Naive thymus-derived CD4-positive, alpha-beta T cell (primary cell): ENCODE data around the gene SPG7. TPM values are rescaled to one million over a fixed set of nuclear protein-coding genes. Genes with fewer than 3 reads are reported as not detected.

Experiments
- ATAC-seq: fragments of 150-1000 bp; cut with Tn5 transposase; 2 replicates; pipeline ENCODE4 v1.10.0; 2021; ENCODE audit warnings: mild to moderate bottlenecking, moderate library complexity
- CTCF ChIA-PET: fragments of 350-600 bp; sonication (Branson Sonifier 250); formaldehyde crosslinking; loops from one replicate; lab custom pipeline; 2021; ENCODE audit warnings: antibody characterized with exemption; lab: Charles Lee
- POLR2A ChIA-PET: fragments of 350-600 bp; sonication (Branson Sonifier 250); formaldehyde crosslinking; loops from one replicate; lab custom pipeline; 2021; ENCODE audit warnings: antibody characterized with exemption, inconsistent platforms; lab: Charles Lee
- DNase-seq, 9 donors: peaks; one replicate each; pipeline versions ENCODE4 v3.0.0 to v3.0.0-alpha.2; 2020 to 2022; ENCODE audit warnings: mixed read lengths in 1 of 9
- H3K27ac ChIP-seq: one replicate; pipeline ENCODE4 v1.7.0; 2013; ENCODE audit warnings: mild to moderate bottlenecking, low read depth, low read length, moderate library complexity
- H3K27me3 ChIP-seq, 2 donors: one replicate each; pipeline ENCODE4 v1.7.0; 2013; ENCODE audit warnings: low read length in 2 of 2, mild to moderate bottlenecking in 2 of 2, moderate library complexity in 2 of 2; ENCODE audit not compliant: control insufficient read depth in 2 of 2, insufficient read depth in 2 of 2
- H3K36me3 ChIP-seq, 3 experiments: 1 replicate in 2 of 3; 2 replicates in 1 of 3; pipeline ENCODE4 v1.7.0; 2013; ENCODE audit warnings: low read length in 3 of 3, mild to moderate bottlenecking in 3 of 3, moderate library complexity in 1 of 3; ENCODE audit not compliant: insufficient read depth in 3 of 3, control insufficient read depth in 2 of 3
- H3K4me1 ChIP-seq, 2 donors: one replicate each; pipeline ENCODE4 v1.7.0; 2013; ENCODE audit warnings: low read length in 2 of 2, mild to moderate bottlenecking in 2 of 2, moderate library complexity in 1 of 2; ENCODE audit not compliant: control insufficient read depth in 2 of 2, insufficient read depth in 2 of 2
- H3K4me3 ChIP-seq: 2 replicates; pipeline ENCODE4 v1.7.0; 2013; ENCODE audit warnings: mild to moderate bottlenecking, low read length
- H3K9me3 ChIP-seq, 3 experiments: 1 replicate in 2 of 3; 2 replicates in 1 of 3; pipeline ENCODE4 v1.7.0; 2013; ENCODE audit warnings: low read length in 3 of 3; ENCODE audit not compliant: control insufficient read depth in 2 of 3
- H3K27ac Mint-ChIP-seq, 9 donors: one replicate each; pipeline ENCODE4 v1.8.0; 2020 to 2022; ENCODE audit warnings: mixed read lengths in 9 of 9, mild to moderate bottlenecking in 8 of 9, moderate library complexity in 5 of 9, inconsistent platforms in 2 of 9
- H3K27me3 Mint-ChIP-seq, 5 donors: one replicate each; pipeline ENCODE4 v1.8.0; 2021 to 2022; ENCODE audit warnings: mixed read lengths in 5 of 5, mild to moderate bottlenecking in 1 of 5
- H3K36me3 Mint-ChIP-seq, 5 donors: one replicate each; pipeline ENCODE4 v1.8.0; 2020 to 2022; ENCODE audit warnings: mixed read lengths in 5 of 5, mild to moderate bottlenecking in 3 of 5, inconsistent platforms in 1 of 5
- H3K4me1 Mint-ChIP-seq, 7 donors: one replicate each; pipeline ENCODE4 v1.8.0; 2020 to 2022; ENCODE audit warnings: mixed read lengths in 7 of 7, mild to moderate bottlenecking in 3 of 7, inconsistent platforms in 1 of 7
- H3K4me3 Mint-ChIP-seq, 10 donors: one replicate each; pipeline ENCODE4 v1.8.0; 2020 to 2022; ENCODE audit warnings: mild to moderate bottlenecking in 10 of 10, mixed read lengths in 10 of 10, moderate library complexity in 6 of 10, inconsistent platforms in 2 of 10
- H3K9me3 Mint-ChIP-seq, 11 donors: one replicate each; pipeline ENCODE4 v1.8.0; 2020 to 2022; ENCODE audit warnings: mixed read lengths in 11 of 11, mild to moderate bottlenecking in 4 of 11, inconsistent platforms in 1 of 11, moderate library complexity in 1 of 11
- intact Hi-C, 2 donors: fragments of 100-400 bp; cut with micrococcal nuclease; formaldehyde crosslinking; loops; one replicate each; pipeline ENCODE4 v1.15.1; 2023
- polyA plus RNA-seq, 2 donors: library from polyadenylated mRNA; unstranded; fragments of 300-500 nt; fragmentation: Illumina TruSeq; gene quantifications; one replicate each; pipeline ENCODE4 v1.2.3, GENCODE V29; 2021
- total RNA-seq, 6 experiments: library from RNA in 5 of 6; stranded (reverse) in 5 of 6; gene quantifications; 1 replicate in 5 of 6; 2 replicates in 1 of 6; pipeline ENCODE4 v1.2.3 and lab custom pipeline; 2021 to 2026

SPG7 gene
- total and polyA plus RNA-seq, 7 experiments from 2014 or later: 48.6 to 181 (median 151) TPM

DNA sequence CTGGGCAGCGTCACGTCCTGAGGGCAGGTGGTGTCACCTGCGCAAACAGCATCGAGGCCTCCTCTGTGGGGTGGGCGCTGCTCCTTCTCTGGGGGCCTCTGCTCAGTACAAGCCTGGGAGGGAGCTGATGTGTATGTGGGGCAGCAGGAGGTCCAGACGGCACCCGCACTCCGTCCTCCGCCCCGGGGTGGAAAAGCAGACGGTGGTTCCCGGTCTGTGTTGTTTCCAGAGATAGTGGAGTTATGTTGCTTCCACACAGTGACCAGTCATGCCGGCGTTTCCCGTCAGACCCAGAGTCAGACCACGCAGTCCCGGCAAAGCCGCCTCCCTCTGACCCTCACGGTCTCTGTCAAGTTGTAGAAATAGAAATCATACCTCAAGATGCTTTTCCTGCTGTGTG, 38.6 kb downstream of the SPG7 start:
- peaks cover 0 to 60% (median 11%) of the 10 kb centered on the region in 3 experiments for H3K36me3 ChIP-seq
- Mint-ChIP-seq H3K36me3 (peaks cover 5 to 27% (median 9%) of the 10 kb centered on the region in 5 donors), H3K27me3 (no peaks in the 10 kb centered on the region), H3K4me1 (peaks cover 13 to 31% (median 19%) of the 10 kb centered on the region in 7 donors), H3K9me3 (no peaks in the 10 kb centered on the region), H3K27ac (peak overlapping the region in 1 of 9 donors; percentile 72), H3K4me3 (no peak overlapping the region)
- CTCF ChIA-PET: no interaction called here
- no peak for DNase-seq
- H3K4me1 ChIP-seq: peaks cover 0 to 19% of the 10 kb centered on the region in 2 donors
- no peaks in the 10 kb centered on the region for H3K27me3 ChIP-seq
- POLR2A ChIA-PET: no interaction called here
- intact Hi-C loops: no loop called here
- no peak overlapping the region for H3K27ac ChIP-seq
- no peaks in the 10 kb centered on the region for H3K9me3 ChIP-seq
- no peak for ATAC-seq
- no peak overlapping the region for H3K4me3 ChIP-seq

DNA sequence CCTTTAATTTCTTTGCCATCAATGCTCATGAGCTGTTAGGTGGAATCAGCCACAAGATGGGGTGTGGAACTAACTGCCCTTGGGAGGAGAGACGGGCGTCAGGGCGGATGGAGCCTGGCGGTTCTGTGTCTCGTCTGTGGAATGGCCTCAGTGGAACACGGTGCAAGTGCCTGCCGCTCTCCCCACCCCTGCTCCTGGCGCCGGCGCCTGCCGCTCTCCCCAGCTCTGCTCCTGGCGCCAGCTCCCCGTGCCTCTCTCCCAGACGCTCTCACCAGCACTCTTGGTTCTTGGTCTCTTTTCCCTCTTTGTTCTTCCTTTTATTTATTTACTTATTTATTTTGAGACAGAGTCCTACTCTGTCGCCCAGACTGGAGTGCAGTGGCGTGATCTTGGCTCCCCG, 39.1 kb downstream of the SPG7 start:
- POLR2A ChIA-PET: no interaction called here
- intact Hi-C loops: no loop called here
- H3K27ac Mint-ChIP-seq: no peak overlapping the region
- H3K9me3 Mint-ChIP-seq: no peaks in the 10 kb centered on the region
- no peak overlapping the region for H3K4me3 Mint-ChIP-seq
- peaks cover 13 to 31% (median 19%) of the 10 kb centered on the region in 7 donors for H3K4me1 Mint-ChIP-seq
- Histone ChIP-seq H3K36me3 (peaks cover 0 to 61% (median 11%) of the 10 kb centered on the region in 3 experiments), H3K4me3 (no peak overlapping the region), H3K4me1 (peaks cover 0 to 19% of the 10 kb centered on the region in 2 donors), H3K9me3 (no peaks in the 10 kb centered on the region), H3K27me3 (no peaks in the 10 kb centered on the region), H3K27ac (no peak overlapping the region)
- DNase-seq: no peak
- CTCF ChIA-PET: no interaction called here
- peaks cover 5 to 27% (median 9%) of the 10 kb centered on the region in 5 donors for H3K36me3 Mint-ChIP-seq
- H3K27me3 Mint-ChIP-seq: no peaks in the 10 kb centered on the region
- ATAC-seq: no peak

DNA sequence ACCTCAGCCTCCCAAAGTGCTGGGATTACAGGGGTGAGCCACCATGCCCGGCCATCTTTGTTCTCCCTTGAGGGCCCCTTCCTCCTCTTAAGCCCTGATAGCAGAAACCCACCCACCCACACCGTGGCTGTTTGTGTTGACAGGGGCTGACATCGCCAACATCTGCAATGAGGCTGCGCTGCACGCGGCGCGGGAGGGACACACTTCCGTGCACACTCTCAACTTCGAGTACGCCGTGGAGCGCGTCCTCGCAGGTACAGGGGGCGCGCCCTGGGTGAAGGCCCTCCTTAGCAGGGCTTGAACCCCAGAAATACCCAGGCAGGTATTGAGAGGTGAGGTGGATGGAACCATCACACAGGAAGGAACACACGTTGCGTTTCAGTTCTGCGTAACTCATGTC, 39.7 kb downstream of the SPG7 start:
- intact Hi-C loops: no loop called here
- peaks cover 0 to 66% (median 14%) of the 10 kb centered on the region in 3 experiments for H3K36me3 ChIP-seq
- peaks cover 5 to 29% (median 9%) of the 10 kb centered on the region in 5 donors for H3K36me3 Mint-ChIP-seq
- H3K9me3 ChIP-seq: no peaks in the 10 kb centered on the region
- H3K27ac Mint-ChIP-seq: peak overlapping the region in 4 of 9 donors; percentile 54 to 92 (median 74)
- H3K4me1 Mint-ChIP-seq: peaks cover 13 to 31% (median 19%) of the 10 kb centered on the region in 7 donors
- H3K27me3 Mint-ChIP-seq: no peaks in the 10 kb centered on the region
- DNase-seq (no peak), ATAC-seq (no peak)
- ChIA-PET CTCF (no interaction called here), POLR2A (no interaction called here)
- no peak overlapping the region for H3K4me3 ChIP-seq
- peaks cover 0 to 19% of the 10 kb centered on the region in 2 donors for H3K4me1 ChIP-seq
- H3K9me3 Mint-ChIP-seq: no peaks in the 10 kb centered on the region
- peak overlapping the region in 2 of 10 donors; percentile 21 to 78 for H3K4me3 Mint-ChIP-seq
- H3K27ac ChIP-seq: no peak overlapping the region
- H3K27me3 ChIP-seq: no peaks in the 10 kb centered on the region

DNA sequence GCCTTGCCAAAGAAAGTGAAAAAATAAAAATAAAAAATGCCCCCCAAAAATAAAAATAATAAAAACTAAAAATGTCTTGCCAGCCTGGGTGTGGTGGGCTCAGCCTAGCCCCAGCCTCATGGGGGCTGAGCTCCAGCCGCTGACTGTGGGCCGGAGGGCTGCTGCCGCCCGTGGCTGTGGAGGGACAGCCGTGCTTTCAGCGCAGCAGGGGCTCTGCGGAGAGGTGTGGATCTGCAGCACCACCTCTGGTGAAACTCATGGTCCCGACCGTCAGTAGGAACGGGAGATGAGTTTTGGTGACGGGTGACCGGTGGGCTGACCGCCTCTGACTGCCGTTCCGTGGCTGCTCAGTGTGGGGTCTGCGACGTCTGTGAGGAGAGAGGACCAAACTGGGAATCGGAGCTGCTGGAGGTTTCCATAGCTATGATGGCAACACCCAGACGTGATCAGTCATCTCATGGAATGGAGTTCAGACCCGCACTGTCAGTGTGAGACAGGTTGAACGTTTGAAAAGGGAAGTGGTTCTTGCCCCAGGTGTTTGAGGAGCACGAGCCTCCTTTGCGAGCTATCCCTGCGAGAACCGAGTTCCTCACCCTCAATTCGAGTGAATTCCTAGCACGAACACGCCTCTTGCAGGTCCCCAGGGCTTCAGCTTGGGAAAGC, 40.3 kb downstream of the SPG7 start:
- intact Hi-C loops: loop anchor here in 1 of 2 donors (1.0 kb wide), 2 partner anchors 12 to 14 kb away; partner anchors contain the start of gene RPL13
- H3K9me3 ChIP-seq: no peaks in the 10 kb centered on the region
- ChIA-PET CTCF (interaction anchor here (0.7 to 1.2 kb wide), 2 partner anchors 8 to 9 kb away, joined by 3 read pairs; no protein-coding TSS in a partner anchor), POLR2A (interaction anchor here (0.7 to 2.4 kb wide), 8 partner anchors 9 to 232 kb away, joined by 3 to 18 read pairs (median 6); partner anchors contain the start of gene SPG7)
- peak overlapping the region; percentile 34 to 79 (median 72) for H3K4me3 Mint-ChIP-seq
- H3K27me3 ChIP-seq: no peaks in the 10 kb centered on the region
- peak overlapping the region; percentile 54 for H3K27ac ChIP-seq
- H3K4me3 ChIP-seq: no peak overlapping the region
- ATAC-seq (peak; percentile 42), DNase-seq (no peak)
- peak overlapping the region; percentile 73 to 97 (median 89) for H3K27ac Mint-ChIP-seq
- no peaks in the 10 kb centered on the region for H3K27me3 Mint-ChIP-seq
- peaks cover 0 to 19% of the 10 kb centered on the region in 2 donors for H3K4me1 ChIP-seq
- peaks cover 13 to 31% (median 19%) of the 10 kb centered on the region in 7 donors for H3K4me1 Mint-ChIP-seq
- H3K36me3 Mint-ChIP-seq: peaks cover 5 to 31% (median 9%) of the 10 kb centered on the region in 5 donors
- H3K36me3 ChIP-seq: peaks cover 0 to 73% (median 14%) of the 10 kb centered on the region in 3 experiments
- H3K9me3 Mint-ChIP-seq: no peaks in the 10 kb centered on the region

DNA sequence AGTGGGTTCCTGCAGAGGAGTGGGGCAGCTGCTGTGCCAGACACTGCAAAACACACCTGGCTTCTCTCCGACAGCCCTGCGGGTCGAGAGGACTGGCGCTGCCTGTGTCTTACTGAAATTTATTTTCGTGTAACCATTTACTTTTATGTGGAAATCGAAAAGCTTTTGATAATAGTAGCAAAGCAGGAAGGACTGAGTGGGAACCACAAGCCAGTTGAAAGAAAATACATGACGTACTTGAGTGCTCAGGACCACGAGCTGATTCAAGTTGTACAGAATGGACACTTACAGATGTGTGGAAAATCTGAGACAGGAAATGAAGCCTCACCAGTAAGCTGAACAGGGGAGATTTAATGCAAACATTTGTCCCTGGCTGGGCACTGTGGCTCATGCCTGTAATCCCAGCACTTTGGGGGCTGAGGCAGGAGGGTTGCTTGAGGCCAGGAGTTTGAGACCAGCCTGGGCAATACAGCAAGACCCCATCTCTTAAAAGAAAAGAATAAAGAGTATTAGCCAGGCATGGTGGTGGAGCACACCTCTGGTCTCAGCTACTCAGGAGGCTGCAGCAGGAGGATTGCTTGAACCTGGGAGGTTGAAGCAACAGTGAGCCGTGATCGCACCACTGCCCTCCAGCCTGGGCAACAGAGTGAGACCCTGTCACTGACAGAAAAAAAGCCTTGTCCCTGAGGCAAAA, 41.0 kb downstream of the SPG7 start:
- peaks cover 0 to 75% (median 14%) of the 10 kb centered on the region in 3 experiments for H3K36me3 ChIP-seq
- H3K4me1 Mint-ChIP-seq: peaks cover 13 to 31% (median 19%) of the 10 kb centered on the region in 7 donors

DNA sequence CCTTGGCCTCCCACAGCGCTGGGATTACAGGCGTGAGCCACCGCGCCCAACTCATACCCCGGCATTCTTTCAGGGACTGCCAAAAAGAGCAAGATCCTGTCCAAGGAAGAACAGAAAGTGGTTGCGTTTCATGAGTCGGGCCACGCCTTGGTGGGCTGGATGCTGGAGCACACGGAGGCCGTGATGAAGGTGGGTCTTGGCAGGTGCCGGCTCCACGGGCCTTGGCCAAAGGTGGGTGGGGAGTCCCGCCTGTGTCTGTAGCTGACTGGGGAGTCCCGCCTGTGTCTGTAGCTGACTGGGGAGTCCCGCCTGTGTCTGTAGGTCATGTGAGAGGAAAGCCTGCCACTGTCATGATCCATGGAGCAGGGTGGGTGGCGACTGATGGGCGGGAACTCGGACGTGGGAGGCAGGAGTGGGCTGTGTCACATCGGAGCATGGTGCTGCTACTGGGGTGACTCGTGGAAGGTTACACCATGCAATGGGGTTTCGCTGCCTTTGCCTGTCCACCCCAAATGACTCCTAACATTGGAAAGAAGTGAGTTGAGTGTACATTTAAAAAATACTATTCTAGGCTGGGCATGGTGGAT, 42.3 kb downstream of the SPG7 start:
- peaks cover 5 to 33% (median 9%) of the 10 kb centered on the region in 5 donors for H3K36me3 Mint-ChIP-seq
- H3K4me3 Mint-ChIP-seq: peak overlapping the region in 1 of 10 donors; percentile 14
- Histone ChIP-seq H3K27me3 (no peaks in the 10 kb centered on the region), H3K4me1 (peaks cover 0 to 19% of the 10 kb centered on the region in 2 donors), H3K27ac (no peak overlapping the region), H3K4me3 (no peak overlapping the region), H3K36me3 (peaks cover 0 to 72% (median 14%) of the 10 kb centered on the region in 3 experiments), H3K9me3 (no peaks in the 10 kb centered on the region)
- ATAC-seq (no peak), DNase-seq (no peak)
- H3K27ac Mint-ChIP-seq: peak overlapping the region in 6 of 9 donors; percentile 25 to 92 (median 72)
- POLR2A ChIA-PET: interaction anchor here (1.2 to 2.4 kb wide), 4 partner anchors 11 to 43 kb away, joined by 3 to 10 read pairs (median 6); partner anchors contain the start of gene SPG7
- intact Hi-C loops: no loop called here
- no peaks in the 10 kb centered on the region for H3K9me3 Mint-ChIP-seq
- CTCF ChIA-PET: interaction anchor here (0.6 kb wide), 1 partner anchor 16 kb away, joined by 3 read pairs; no protein-coding TSS in a partner anchor
- H3K27me3 Mint-ChIP-seq: no peaks in the 10 kb centered on the region
- peaks cover 13 to 31% (median 19%) of the 10 kb centered on the region in 7 donors for H3K4me1 Mint-ChIP-seq

More for the DNA sequence above, 41.0 kb downstream of the SPG7 start:
- no peaks in the 10 kb centered on the region for H3K9me3 ChIP-seq
- no peaks in the 10 kb centered on the region for H3K27me3 ChIP-seq
- peaks cover 0 to 19% of the 10 kb centered on the region in 2 donors for H3K4me1 ChIP-seq
- intact Hi-C loops: loop anchor here in 1 of 2 donors (1.0 kb wide), 2 partner anchors 11 to 15 kb away; partner anchors contain the start of gene RPL13
- Mint-ChIP-seq H3K4me3 (peak overlapping the region; percentile 34 to 79 (median 72)), H3K9me3 (no peaks in the 10 kb centered on the region), H3K36me3 (peaks cover 5 to 31% (median 9%) of the 10 kb centered on the region in 5 donors), H3K27ac (peak overlapping the region; percentile 73 to 97 (median 89)), H3K27me3 (no peaks in the 10 kb centered on the region)
- H3K4me3 ChIP-seq: no peak overlapping the region
- ATAC-seq: peak; percentile 87
- H3K27ac ChIP-seq: peak overlapping the region; percentile 54
- POLR2A ChIA-PET: interaction anchor here (0.6 to 2.4 kb wide), 10 partner anchors 8 to 58 kb away, joined by 3 to 18 read pairs (median 4); partner anchors contain the start of gene SPG7
- peak in 7 of 9 donors; percentile 50 to 74 (median 63) for DNase-seq
- CTCF ChIA-PET: interaction anchor here (0.7 to 1.2 kb wide), 5 partner anchors 8 to 301 kb away, joined by 3 read pairs; no protein-coding TSS in a partner anchor
